NCI-H345 treated with DMSO at 0.1 percent for 48 hours (cell line): ENCODE results near the gene JAKMIP1.

ENCODE experiments used
- DNase-seq: peaks from one replicate; lab custom pipeline; 2025; ENCODE audit not compliant: unreplicated experiment; lab: John Stamatoyannopoulos, UW

The JAKMIP1 gene

DNA sequence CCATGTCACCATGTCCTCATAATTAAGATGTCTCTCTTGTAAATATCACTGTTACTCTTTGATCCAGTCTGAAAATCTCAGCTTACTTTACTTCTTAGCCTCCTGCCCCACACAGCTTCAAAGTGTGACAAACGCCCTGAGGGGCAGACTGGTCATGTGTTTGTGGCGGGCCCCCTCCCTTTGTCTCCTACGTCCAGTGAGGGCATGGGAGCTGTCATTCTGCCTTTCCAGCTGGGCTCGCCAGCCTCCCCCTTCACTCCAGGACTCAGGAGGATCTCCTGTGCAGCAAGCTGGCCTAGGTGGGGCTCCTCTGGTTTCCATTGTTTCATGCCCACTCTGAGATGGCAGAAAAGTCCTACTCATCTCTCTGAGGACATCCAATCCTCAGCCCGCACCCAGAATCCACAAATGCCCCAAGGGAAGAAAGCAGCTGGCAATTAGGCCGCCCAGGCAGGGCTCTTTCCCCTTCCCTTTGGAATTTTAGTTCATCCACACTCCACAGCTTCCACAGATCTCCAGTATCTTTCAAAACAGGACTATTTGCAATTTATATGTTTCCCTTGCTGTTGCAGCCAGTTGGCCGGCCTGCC is 95.7 kb downstream of the JAKMIP1 start:
- DNase-seq, result no peak

- no peak for DNase-seq
Measured at GRCh38 chr4:6097581-6097980, 102.8 kb downstream of the JAKMIP1 start.

- no peak for DNase-seq
Measured at GRCh38 chr4:6095897-6096296, 104.5 kb downstream of the JAKMIP1 start.

DNA sequence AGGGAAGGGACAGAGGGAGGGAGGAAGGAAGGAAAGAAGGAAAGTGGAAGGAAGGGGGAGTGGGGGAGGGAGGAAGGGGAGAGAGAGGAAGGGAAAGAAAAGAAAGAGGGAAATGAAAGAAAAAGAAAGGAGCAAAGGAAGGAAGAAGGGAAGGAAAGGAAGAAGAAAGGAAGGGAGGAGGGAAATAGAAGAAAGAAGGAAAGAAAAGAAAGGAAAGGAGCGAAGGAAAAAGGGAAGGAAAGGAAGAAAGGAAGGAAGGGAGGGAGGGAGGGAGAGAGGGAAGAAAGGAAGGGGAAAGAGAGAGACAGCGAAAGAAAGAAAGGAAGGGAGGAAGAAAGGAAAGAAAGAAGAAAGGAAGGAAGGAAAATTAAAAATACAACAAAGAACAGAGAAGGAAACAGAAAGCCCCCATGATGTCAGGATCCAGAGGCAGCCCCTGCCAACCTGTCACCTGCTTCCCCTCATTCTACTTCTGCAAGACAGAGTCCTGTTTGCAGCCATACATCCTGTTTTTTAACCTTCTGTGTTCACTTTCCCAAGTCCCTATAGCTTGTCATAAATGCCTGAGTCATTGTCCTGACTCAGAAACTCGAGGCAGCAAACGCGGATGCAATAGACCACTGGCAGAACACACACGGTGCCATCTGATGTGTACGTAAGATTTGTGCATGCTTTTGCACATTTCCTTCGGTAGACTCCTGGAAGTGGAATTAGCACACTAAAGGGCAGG is 105.2 kb downstream of the JAKMIP1 start:
- no peak for DNase-seq

GRCh38 chr4:6093671-6094070 is 106.7 kb downstream of the JAKMIP1 start:
- no peak for DNase-seq

GRCh38 chr4:6092971-6093370 is 107.4 kb downstream of the JAKMIP1 start:
- DNase-seq, result no peak

- DNase-seq, result no peak
Measured at GRCh38 chr4:6092131-6092530, 108.2 kb downstream of the JAKMIP1 start.

DNA sequence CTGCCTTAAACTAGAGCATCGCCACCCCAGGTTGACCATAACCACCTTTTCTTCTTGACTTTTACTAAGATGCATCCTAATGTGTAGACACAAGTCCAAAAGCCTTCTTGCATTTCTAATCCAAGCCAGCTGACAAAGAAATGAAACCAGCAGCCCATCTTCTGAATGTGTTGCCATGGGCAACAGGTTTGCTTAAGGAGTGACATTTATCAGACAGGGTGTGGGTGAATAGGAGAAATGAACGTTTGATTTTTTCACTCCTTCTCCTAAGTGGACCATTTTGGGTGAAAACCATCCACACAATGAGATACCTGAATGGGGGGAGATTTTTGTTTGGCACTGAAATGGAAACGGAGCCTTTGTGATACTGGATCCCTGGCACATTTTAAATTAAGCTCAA is 109.4 kb downstream of the JAKMIP1 start:
- no peak for DNase-seq

DNA sequence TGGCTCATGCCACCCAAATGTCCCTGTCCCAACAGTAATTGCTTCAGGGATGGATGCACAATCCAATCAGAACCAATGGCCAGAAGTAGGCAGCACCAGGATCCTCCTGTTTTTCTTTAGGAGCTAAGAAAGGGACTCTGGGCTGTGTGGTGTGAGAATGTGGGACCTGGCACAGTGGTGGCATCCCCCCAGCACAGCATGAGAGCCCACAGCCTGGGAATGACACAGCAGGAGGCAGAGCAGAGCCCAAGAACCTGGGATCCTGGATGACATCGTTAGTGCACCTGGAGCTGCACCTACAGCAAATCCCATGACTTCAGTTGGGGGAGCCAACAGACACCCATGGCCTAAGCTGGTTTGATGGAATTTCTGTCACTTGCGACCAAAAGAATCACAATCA is 111.4 kb downstream of the JAKMIP1 start:
- DNase-seq, result no peak

DNA sequence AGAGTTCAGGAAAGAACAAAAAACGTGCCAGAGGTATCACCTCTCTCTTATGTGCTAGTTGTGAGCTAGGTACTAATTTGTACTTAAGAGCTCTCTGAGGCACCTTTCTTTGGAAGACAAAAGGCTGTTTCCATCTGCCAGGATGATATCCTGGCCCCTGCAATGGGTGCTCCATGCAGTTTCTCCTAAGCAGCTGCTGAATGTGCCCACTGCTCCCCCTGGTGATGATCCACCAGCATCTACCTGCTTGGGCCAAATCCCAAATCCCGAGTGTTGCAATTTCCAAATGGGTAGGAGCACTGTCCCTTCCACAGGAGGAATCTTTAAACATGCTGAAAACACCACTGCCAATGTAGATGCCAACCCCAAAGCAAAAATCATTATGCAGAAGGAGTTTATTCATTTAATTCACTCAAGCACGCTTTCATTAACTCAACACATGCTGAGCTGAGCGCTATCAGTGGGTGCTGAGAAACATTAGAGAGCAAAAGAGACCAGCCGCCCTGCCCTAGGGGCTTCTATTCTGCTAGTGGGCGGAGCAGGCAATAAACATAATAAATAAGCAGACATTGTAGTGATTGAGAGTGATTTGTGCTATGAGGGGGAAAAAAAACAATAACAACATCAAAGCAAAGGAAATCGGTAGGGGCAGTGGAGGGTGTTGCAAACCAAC is 112.5 kb downstream of the JAKMIP1 start:
- DNase-seq, result peak; percentile 16

GRCh38 chr4:6086846-6087245 is 113.5 kb downstream of the JAKMIP1 start:
- DNase-seq, result no peak

DNA sequence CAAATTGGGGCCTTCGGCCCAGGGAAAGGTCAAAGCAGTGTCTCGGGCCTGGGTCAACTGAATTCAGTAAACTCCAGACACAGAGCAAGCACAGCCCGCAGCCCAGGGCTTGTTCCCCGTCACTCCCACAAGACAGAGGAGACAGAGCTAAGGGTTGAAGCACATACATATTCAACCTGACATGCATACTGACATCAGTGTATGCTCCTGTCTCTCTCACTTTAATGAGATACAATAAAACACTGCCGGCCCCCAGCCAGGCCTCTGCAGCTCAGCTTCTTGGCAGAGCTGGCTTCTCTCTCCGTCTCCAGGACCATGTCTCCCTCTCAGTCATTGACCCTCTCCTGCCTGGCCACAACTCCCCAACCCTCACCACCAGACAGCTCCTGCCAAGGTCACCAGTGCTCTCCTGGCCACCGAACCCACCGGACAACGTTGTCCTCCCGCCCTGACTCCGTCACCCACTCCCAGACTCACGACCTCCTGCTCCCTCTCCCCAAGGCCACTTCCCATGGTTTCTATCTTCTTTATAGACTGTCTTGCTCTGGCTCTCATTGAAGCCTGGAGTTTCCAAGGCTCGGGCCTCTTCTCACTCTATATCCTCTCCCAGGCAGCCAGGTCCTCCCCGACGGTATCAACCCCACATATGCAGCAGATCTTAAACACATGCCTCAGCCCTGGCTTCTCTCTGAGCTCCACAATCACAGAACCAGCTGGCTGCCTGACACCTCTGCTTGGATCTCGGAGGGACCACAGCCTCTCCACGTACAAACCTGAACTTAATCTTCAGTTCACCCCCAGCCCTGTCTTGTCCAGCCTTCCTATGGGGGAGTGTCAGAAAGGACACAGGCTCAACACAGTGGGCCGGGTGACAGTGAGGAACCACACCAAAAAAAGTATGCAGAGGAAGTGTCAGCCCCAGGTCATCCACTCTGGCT is 114.4 kb downstream of the JAKMIP1 start:
- no peak for DNase-seq

GRCh38 chr4:6085028-6085690 is 115.2 kb downstream of the JAKMIP1 start:
- DNase-seq, result no peak

DNA sequence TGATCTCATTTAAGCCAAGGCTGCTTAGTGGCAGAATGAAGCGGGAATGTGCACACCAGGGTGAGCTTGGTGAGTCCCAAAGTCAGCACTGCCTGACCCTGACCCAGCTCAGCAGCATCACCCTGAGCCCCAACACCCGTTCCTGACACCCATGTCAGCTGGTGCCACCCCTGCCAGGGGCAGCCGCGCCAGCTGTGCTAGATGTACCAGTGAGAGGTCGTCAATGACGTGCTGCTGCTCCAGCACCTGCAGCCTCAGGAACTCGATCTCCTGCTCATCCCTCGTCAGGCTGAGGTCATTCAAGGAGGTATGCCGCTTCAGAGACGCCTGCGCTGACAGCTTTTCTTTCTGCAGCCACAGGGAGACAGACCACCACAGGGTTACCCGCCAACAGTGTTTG is 120.4 kb downstream of the JAKMIP1 start:
- DNase-seq, result no peak

DNA sequence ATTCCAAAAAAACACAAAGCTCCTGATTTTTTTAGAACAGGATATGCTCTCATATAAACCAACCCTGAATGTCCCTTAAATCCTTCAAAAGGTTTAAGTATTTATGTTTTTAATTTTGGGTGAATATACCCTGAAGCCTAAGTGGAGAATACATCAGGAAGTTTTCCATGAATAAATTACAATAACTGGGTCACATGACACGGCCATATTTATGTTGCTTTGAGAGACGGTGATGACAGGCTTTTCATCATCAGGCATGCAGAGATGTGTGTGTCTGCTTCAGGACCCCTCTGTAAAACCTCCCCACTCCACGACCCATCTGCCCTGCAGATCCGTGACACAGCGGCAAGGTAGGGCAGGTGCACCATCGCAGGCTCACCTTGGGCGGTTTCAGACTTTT is 121.8 kb downstream of the JAKMIP1 start:
- DNase-seq, result no peak

GRCh38 chr4:6076391-6076790 is 124.0 kb downstream of the JAKMIP1 start:
- no peak for DNase-seq

GRCh38 chr4:6074758-6075157 is 125.6 kb downstream of the JAKMIP1 start:
- DNase-seq, result no peak

DNA sequence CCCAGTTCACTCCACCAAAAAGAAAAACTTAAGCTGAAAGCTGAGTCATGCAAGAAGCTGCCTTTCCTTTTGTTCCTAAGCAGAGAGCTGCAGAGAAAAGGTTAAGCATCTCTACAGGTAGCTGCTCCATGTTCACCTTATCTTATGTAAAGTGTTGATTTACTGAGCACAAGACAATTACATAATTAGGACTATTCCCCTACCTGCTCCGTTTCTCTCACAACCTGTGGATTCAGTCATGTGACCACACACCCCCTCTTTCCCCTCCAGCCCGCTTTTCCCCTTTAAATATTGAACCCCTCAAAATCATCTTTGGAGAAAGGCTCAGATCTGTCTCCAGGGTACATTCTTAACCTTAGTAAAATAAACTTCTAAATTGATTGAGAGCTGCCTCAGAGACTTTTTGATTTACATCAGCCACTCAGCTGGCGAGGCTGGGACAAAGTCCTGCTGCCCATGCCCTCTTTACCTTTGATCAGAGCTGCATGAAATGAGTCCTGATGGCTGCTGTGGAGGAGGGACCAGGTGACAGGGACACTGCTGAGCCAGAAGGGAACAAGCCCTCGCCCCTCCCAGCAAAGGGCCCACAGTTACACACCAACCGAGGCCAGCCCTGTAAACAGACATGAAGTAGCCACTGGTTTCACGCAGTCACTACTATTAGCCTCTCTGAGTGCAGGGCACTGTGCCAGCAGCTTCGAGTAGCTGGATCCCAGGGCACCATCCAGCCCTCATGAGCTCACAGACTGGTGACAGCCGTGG is 128.2 kb downstream of the JAKMIP1 start:
- peak; percentile 17 for DNase-seq

DNA sequence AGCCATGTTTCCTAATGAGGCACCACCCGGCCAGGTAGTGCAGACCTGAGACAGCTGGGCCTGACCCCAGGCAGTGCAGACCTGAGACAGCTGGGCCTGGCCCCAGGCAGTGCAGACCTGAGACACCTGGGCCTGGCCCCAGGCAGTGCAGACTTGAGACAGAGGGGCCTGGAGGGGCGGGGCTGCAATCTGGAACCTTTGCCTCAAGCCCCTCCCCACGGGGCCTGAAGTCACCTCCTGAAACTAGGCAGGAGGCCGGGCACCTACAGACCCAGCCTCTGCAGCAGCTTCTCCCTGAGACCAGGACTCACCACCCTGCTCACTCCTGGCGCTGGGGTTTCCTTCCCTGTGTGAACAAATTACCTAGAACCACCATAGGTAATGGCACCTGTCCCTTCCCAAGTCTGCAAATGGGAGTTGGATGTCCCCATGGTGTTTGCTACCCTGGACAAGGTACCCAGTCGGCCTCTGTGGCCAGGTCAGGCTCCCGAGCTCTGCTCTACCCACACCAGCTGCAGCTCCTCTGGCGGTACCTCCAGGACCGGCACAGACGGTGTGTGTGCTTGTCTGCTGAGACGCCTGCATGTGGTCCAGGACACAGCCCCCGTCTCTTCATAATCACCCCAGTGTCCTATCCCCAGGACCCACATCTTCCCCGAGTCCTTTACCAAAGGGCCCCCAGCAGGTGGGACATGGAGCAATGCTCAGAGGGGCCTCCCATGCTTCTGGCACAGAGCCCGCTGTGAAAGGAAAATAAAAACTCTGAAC is 129.0 kb downstream of the JAKMIP1 start:
- DNase-seq, result no peak
